ENCODE measurements around the gene IFT122.

GRCh38 chr3:129429080-129429451 is 11.0 kb upstream of the IFT122 start:
- TF ChIP-seq POLR2A (IDR thresholded peaks at IDR 0.05) = no peak
- no peak for TF ChIP-seq CTCF (IDR thresholded peaks at IDR 0.05)
- no peak for TF ChIP-seq EP300 (IDR thresholded peaks at IDR 0.05)
